Bronchial epithelial cell (primary cell): ENCODE data around the gene TEX38. TPM values are rescaled to one million over a fixed set of nuclear protein-coding genes. Genes with fewer than 3 reads are reported as not detected.
"Not testable (repeated sequence)": the region's sequence is repeated elsewhere in the genome, so short reads cannot be mapped to it uniquely, and the experiment has no call there.

ENCODE experiments used
- DNase-seq: peaks from one replicate; pipeline ENCODE4 v3.0.0-alpha.2; 2010; ENCODE audit warnings: low read depth
- FAIRE-seq: peaks from 2 replicates; lab custom pipeline; 2011; peaks lifted over from hg19 to GRCh38; lab: Jason Lieb, UNC
- H3K27me3 ChIP-seq: 2 replicates; pipeline ENCODE4 v1.5.1; 2011; ENCODE audit warnings: low read length; ENCODE audit not compliant: control insufficient read depth, insufficient read depth
- H3K36me3 ChIP-seq: 2 replicates; pipeline ENCODE4 v1.5.1; 2011; ENCODE audit warnings: low read length; ENCODE audit not compliant: control insufficient read depth, insufficient read depth
- H3K4me3 ChIP-seq: 2 replicates; pipeline ENCODE4 v1.5.1; 2011; ENCODE audit warnings: mild to moderate bottlenecking, low read depth, low read length, control low read depth
- total RNA-seq: library from RNA; depleted of rRNA; stranded (reverse); fragments of >200 nt; gene quantifications from 2 replicates; pipeline ENCODE4 v1.2.1, GENCODE V29; 2014
- TF ChIP-seq, protein P1 (sequence below): IDR thresholded peaks from 2 replicates; pipeline ENCODE4 v1.5.1; 2011; ENCODE audit warnings: mild to moderate bottlenecking, moderate library complexity, low read length, control low read depth, inconsistent platforms; ENCODE audit not compliant: insufficient read depth, severe bottlenecking

Gene TEX38
- total RNA-seq, 1 donor from 2014 or later = not detected

DNA sequence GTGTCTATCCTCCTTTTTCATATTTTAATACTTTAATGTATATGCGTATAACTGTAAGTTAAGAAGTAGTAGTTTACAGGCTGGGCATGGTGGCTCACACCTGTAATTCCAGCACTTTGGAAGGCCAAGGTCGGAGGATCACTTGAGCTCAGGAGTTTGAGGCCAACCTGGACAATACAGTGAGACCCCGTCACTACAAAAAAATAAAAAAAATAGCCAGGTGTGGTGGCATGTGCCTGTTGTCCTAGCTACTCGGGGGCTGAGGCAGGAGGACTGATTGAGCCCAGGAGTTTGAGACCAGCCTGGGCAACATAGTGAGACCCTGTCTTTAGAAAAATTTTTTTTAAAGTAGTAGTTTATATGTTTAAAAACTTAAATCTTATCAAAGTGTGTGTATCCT, 25.8 kb upstream of the TEX38 start:
- TF ChIP-seq, protein P1, sequence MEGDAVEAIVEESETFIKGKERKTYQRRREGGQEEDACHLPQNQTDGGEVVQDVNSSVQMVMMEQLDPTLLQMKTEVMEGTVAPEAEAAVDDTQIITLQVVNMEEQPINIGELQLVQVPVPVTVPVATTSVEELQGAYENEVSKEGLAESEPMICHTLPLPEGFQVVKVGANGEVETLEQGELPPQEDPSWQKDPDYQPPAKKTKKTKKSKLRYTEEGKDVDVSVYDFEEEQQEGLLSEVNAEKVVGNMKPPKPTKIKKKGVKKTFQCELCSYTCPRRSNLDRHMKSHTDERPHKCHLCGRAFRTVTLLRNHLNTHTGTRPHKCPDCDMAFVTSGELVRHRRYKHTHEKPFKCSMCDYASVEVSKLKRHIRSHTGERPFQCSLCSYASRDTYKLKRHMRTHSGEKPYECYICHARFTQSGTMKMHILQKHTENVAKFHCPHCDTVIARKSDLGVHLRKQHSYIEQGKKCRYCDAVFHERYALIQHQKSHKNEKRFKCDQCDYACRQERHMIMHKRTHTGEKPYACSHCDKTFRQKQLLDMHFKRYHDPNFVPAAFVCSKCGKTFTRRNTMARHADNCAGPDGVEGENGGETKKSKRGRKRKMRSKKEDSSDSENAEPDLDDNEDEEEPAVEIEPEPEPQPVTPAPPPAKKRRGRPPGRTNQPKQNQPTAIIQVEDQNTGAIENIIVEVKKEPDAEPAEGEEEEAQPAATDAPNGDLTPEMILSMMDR = no peak
- no peaks in the 10 kb centered on the region for H3K27me3 ChIP-seq
- H3K36me3 ChIP-seq = no peaks in the 10 kb centered on the region
- no peak for FAIRE-seq
- H3K4me3 ChIP-seq = no peak overlapping the region
- DNase-seq = no peak

DNA sequence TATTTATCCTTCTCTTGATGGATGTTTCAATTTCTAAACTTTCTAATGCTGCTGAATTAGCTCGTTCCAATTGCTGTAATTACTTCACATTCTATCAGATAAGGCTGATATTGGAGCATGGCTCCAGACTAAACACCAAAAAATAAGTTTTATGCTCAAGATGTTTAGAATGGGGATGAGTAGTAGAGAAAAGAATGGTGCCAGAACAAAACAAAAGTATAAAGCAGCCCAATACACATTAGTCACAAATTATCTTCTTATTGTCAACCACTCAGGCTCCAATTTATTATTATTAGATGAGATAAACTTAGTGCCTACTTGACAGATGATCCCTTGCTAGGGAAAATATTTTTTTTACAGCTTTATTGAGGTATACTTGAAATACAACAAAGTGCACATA, 25.3 kb upstream of the TEX38 start:
- H3K36me3 ChIP-seq = no peaks in the 10 kb centered on the region
- DNase-seq (no peak), FAIRE-seq (no peak)
- TF ChIP-seq, protein P1 = no peak
- no peak overlapping the region for H3K4me3 ChIP-seq
- H3K27me3 ChIP-seq = no peaks in the 10 kb centered on the region

DNA sequence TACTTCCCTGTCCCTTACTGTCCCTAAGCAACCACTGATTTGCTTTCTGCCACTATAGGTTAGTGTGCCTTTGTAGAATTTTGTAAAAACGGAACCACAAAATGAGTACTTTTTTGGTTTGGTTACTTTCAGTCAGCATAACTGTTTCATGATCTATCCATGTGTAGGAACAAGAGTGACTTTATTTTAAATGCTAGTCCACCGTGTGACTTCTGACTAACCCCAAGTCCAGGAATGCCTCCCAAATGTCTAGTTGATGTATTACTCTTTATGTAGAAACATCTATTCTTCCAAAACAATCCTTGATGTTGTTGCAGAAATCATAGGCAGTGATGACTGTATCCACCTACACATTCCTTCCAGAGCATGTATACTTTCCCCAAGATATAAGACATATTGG, 24.8 kb upstream of the TEX38 start:
- Histone ChIP-seq H3K36me3 (no peaks in the 10 kb centered on the region), H3K4me3 (no peak overlapping the region), H3K27me3 (no peaks in the 10 kb centered on the region)
- no peak for FAIRE-seq
- DNase-seq = no peak
- TF ChIP-seq, protein P1 = no peak

DNA sequence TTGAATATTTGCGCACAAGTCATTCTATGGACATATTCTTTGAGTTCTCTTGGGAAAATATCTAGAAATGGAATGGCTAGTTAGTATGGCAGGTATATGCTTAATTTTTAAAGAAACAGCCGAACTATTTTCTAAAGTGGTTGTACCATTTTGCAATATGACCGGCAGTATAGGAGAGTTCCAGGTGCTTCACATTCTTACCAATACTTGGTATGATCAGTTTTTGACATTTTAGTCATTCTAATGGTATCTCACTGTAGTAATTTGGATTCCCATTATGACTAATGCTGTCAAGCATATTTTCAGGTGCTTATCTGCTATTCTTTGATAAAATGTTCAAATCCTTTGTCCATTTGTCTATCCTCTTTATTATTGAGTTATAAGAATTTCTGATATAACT, 24.0 kb upstream of the TEX38 start:
- TF ChIP-seq, protein P1 = no peak
- Histone ChIP-seq H3K27me3 (no peaks in the 10 kb centered on the region), H3K4me3 (no peak overlapping the region), H3K36me3 (no peaks in the 10 kb centered on the region)
- FAIRE-seq = no peak
- DNase-seq = no peak

DNA sequence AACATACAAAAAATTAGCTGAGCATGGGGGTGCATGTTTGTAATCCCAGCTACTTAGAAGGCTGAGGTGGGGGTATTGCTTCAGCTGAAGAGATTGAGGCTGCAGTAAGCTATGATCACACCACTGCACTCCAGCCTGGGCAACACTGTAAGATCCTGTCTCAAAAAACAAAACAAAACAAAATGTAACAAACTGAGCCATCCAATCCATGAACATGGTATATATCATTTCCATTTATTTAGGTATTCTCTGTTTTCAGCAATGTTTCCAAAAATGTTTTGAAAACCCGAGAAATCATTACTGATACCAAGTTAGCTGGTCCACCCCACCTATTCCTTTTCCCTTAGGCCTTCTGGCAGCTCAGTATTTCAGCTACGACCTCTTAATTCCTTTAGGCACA, 21.9 kb upstream of the TEX38 start:
- DNase-seq (no peak), FAIRE-seq (no peak)
- Histone ChIP-seq H3K36me3 (no peaks in the 10 kb centered on the region), H3K27me3 (no peaks in the 10 kb centered on the region), H3K4me3 (no peak overlapping the region)
- TF ChIP-seq, protein P1 = no peak

DNA sequence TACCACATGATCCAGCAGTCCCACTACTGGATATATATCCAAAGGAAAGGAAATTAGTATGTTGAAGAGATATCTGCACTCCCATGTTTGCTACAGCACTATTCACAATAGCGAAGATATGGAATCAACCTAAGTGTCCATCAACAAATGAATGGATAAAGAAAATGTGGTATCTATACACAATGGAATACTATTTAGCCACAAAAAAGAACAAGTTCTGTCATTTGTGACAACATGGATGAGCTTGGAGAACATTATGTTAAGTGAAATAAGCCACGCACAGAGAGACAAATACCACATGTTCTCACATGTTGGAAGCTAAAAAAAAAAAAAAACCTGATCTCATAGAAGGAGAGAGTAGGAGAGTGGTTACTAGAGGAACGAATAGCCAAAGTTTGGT, 21.2 kb upstream of the TEX38 start:
- H3K27me3 ChIP-seq = no peaks in the 10 kb centered on the region
- TF ChIP-seq, protein P1 = no peak
- DNase-seq (no peak), FAIRE-seq (no peak)
- H3K4me3 ChIP-seq = no peak overlapping the region
- no peaks in the 10 kb centered on the region for H3K36me3 ChIP-seq

DNA sequence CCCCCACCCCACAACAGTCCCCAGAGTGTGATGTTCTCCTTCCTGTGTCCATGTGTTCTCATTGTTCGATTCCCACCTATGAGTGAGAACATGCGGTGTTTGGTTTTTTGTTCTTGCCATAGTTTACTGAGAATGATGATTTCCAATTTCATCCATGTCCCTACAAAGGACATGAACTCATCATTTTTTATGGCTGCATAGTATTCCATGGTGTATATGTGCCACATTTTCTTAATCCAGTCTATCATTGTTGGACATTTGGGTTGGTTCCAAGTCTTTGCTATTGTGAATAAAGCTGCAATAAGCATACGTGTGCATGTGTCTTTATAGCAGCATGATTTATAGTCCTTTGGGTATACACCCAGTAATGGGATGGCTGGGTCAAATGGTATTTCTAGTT, 20.5 kb upstream of the TEX38 start:
- not testable (repeated sequence) for DNase-seq, FAIRE-seq, H3K27me3 ChIP-seq, H3K36me3 ChIP-seq, H3K4me3 ChIP-seq
